ENCODE results near the gene FUT7. TPM values are rescaled to one million over a fixed set of nuclear protein-coding genes. Genes with fewer than 3 reads are reported as not detected.

FUT7 gene
- total RNA-seq, 1 experiment from 2014 or later, result not detected

DNA sequence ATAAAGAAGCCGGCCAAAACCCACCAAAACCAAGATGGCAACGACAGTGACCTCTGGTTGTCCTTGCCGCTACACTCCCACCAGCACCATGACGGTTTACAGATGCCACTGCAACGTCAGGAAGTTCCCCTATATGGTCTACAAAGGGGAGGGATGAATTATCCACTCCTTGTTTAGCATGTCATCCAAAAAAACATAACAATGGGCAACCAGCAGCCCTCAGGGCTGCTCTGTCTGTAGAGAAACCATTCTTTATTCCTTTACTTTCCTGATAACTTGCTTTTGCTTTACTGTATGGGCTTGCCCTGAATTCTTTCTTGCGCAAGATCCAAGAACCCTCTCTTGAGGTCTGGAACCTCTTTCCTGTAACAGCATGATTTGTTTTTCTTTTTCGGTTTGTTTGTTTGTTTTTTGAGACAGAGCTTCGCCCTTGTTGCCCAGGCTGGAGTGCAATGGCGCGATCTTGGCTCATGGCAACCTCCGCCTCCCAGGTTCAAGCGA is 43.4 kb upstream of the FUT7 start:
- Histone ChIP-seq H4K8ac (replicated peaks; ENCODE audit: insufficient read length, low read depth, low read length) (no peak overlapping the region), H3K79me2 (ENCODE audit: insufficient read depth, low read length) (no peaks in the 10 kb centered on the region), H3K56ac (ENCODE audit: insufficient read length, low read depth, low read length) (no peak overlapping the region), H3K18ac (ENCODE audit: insufficient read length, low read depth, low read length) (no peak overlapping the region), H2BK5ac (ENCODE audit: insufficient read length, low read length) (no peak overlapping the region), H2BK15ac (ENCODE audit: low read depth, low read length) (no peak overlapping the region), H3K23ac (ENCODE audit: insufficient read length, low read depth, low read length) (no peak overlapping the region), H3K4ac (ENCODE audit: low read depth, low read length) (no peak overlapping the region), H3K27ac (ENCODE audit: insufficient read length, low read depth, low read length) (no peak overlapping the region), H2AFZ (ENCODE audit: low read length) (no peak overlapping the region), H3K23me2 (ENCODE audit: insufficient read length, low read depth, low read length, poor library complexity, severe bottlenecking) (peaks cover 17% of the 10 kb centered on the region), H4K91ac (ENCODE audit: insufficient read length, low read depth, low read length) (no peak overlapping the region), H2AK5ac (ENCODE audit: insufficient read length, low read length) (no peak overlapping the region), H3K4me1 (ENCODE audit: insufficient read depth, low read length) (peaks cover 7% of the 10 kb centered on the region; the same call in 1 of the 2 replicates), H3K9me3 (ENCODE audit: control insufficient read depth, low read depth, low read length) (no peaks in the 10 kb centered on the region), H3K9ac (ENCODE audit: extremely low read depth, insufficient read length, low read length) (no peak overlapping the region), H3T11ph (ENCODE audit: low read length) (no peak overlapping the region), H2BK120ac (ENCODE audit: low read depth, low read length, poor library complexity, severe bottlenecking) (no peak overlapping the region), H2BK20ac (ENCODE audit: low read depth, low read length, poor library complexity, severe bottlenecking) (no peak overlapping the region), H3K14ac (ENCODE audit: insufficient read depth, low read length) (no peak overlapping the region), H2BK12ac (ENCODE audit: insufficient read length, low read depth, low read length) (no peak overlapping the region), H4K20me1 (ENCODE audit: control insufficient read depth, insufficient read depth, insufficient read length) (peaks cover 3% of the 10 kb centered on the region), H3K4me2 (ENCODE audit: insufficient read depth, insufficient read length, low read length) (no peak overlapping the region), H3K79me1 (ENCODE audit: insufficient read depth, low read depth, low read length, poor library complexity, severe bottlenecking) (no peaks in the 10 kb centered on the region), H3K27me3 (ENCODE audit: insufficient read depth, low read length) (peaks cover 7% of the 10 kb centered on the region; the same call in 1 of the 2 replicates), H4K5ac (ENCODE audit: insufficient read length, low read depth, low read length) (no peak overlapping the region)
- TF ChIP-seq, protein P1, sequence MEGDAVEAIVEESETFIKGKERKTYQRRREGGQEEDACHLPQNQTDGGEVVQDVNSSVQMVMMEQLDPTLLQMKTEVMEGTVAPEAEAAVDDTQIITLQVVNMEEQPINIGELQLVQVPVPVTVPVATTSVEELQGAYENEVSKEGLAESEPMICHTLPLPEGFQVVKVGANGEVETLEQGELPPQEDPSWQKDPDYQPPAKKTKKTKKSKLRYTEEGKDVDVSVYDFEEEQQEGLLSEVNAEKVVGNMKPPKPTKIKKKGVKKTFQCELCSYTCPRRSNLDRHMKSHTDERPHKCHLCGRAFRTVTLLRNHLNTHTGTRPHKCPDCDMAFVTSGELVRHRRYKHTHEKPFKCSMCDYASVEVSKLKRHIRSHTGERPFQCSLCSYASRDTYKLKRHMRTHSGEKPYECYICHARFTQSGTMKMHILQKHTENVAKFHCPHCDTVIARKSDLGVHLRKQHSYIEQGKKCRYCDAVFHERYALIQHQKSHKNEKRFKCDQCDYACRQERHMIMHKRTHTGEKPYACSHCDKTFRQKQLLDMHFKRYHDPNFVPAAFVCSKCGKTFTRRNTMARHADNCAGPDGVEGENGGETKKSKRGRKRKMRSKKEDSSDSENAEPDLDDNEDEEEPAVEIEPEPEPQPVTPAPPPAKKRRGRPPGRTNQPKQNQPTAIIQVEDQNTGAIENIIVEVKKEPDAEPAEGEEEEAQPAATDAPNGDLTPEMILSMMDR (conservative IDR thresholded peaks at IDR 0.05), result no peak
- DNase-seq, result peak; percentile 62
- Mint-ChIP-seq H3K9me3 (no peaks in the 10 kb centered on the region; a peak in 1 of 5 replicates), H3K27ac (peak overlapping the region in 2 of 3 experiments; percentile 25 to 97; a peak in 4 of 7 replicates), H3K27me3 (ENCODE audit: low read depth) (peaks cover 45% of the 10 kb centered on the region), H3K4me3 (peak overlapping the region in 1 of 2 experiments; percentile 6; a peak in 1 of 5 replicates), H3K4me1 (peaks cover 17 to 30% of the 10 kb centered on the region in 2 experiments), H3K36me3 (ENCODE audit: insufficient read depth in 1 of 3, low read depth in 3 of 3) (no peaks in the 10 kb centered on the region)
- WGBS (ENCODE audit: extremely low coverage, insufficient read length, low lambda C conversion rate), result no CpG with 5 or more reads among the region's 12 CpGs

Data from H9 (cell line).